Cardiac fibroblast (primary cell): ENCODE results near the gene HTRA1.

Experiments used
- DNase-seq, 2 donors: peaks; one replicate each; pipeline versions ENCODE4 v3.0.0 to v3.0.0-alpha.2; 2010; ENCODE audit warnings: low read depth in 2 of 2
- H3K4me3 ChIP-seq, 2 donors: replicated peaks in 1 of 2; 1 replicate in 1 of 2; 2 replicates in 1 of 2; pipeline ENCODE4 v1.5.1; 2011; ENCODE audit warnings: low read depth in 2 of 2, low read length in 2 of 2, mild to moderate bottlenecking in 2 of 2, moderate library complexity in 1 of 2
- CTCF ChIP-seq: IDR thresholded peaks from one replicate; pipeline ENCODE4 v1.5.1; 2011; ENCODE audit warnings: low read depth, mild to moderate bottlenecking, low read length, inconsistent platforms

The HTRA1 gene

GRCh38 chr10:122461367-122461728 lies at the start of gene HTRA1:
TSS of gene HTRA1 (plus strand) at chr10:122461553. CDS start at chr10:122461653, 100 bp downstream.
- no peak for TF ChIP-seq CTCF
- peak within 1 kb of the TSS; percentile 73 to 80 for H3K4me3 ChIP-seq
- DNase-seq = peak; percentile 67 to 83

- no peak overlapping the region for H3K4me3 ChIP-seq
- DNase-seq = no peak
- no peak for TF ChIP-seq CTCF
Observed at GRCh38 chr10:122413327-122413726, 48.0 kb upstream of the HTRA1 start.

GRCh38 chr10:122417667-122418066 lies 43.7 kb upstream of the HTRA1 start:
- no peak overlapping the region for H3K4me3 ChIP-seq
- DNase-seq = peak; percentile 53 to 63
- TF ChIP-seq CTCF = no peak

GRCh38 chr10:122419016-122419415 lies 42.3 kb upstream of the HTRA1 start:
- DNase-seq = peak in 1 of 2 donors; percentile 25
- no peak overlapping the region for H3K4me3 ChIP-seq
- TF ChIP-seq CTCF = no peak

GRCh38 chr10:122419876-122420623 lies 41.3 kb upstream of the HTRA1 start:
- peak; percentile 84 to 90 for DNase-seq
- TF ChIP-seq CTCF = no peak
- H3K4me3 ChIP-seq = no peak overlapping the region

- no peak for TF ChIP-seq CTCF
- DNase-seq = no peak
- no peak overlapping the region for H3K4me3 ChIP-seq
Observed at GRCh38 chr10:122420624-122421007, 40.7 kb upstream of the HTRA1 start.
